GM18873 (cell line): ENCODE data around the gene MYLK.
"Not testable (repeated sequence)": the region's sequence is repeated elsewhere in the genome, so short reads cannot be mapped to it uniquely, and the experiment has no call there.

Experiments used
- ATAC-seq: cut with Tn5 transposase; IDR thresholded peaks from one replicate; pipeline ENCODE4 v1.9.1; 2021; ENCODE audit warnings: mild to moderate bottlenecking, moderate library complexity, moderate number of reproducible peaks; ENCODE audit not compliant: unreplicated experiment, low FRiP score

The MYLK gene

DNA sequence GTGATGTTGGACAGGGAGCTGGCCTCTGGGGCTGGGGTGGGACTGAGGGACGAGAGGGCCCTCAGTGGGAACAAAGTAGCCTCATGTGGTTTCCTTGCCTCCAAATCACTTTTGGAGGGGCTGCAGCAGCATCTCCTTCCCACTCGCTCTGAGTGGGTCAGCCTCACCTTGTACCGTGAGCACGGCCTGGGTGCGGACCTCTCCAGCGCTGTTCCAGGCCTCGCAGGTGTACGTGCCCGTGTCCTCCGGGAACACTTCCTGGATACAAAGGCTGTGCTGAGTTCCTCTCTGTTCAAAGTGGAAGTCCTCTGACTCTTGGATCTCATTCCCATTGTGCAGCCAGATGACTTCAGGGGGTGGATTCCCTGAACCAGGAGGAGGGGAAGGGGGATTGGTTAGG, 175.6 kb downstream of the MYLK start:
- no peak for ATAC-seq

GRCh38 chr3:123707641-123708040, 176.5 kb downstream of the MYLK start:
- ATAC-seq, result not testable (repeated sequence)

DNA sequence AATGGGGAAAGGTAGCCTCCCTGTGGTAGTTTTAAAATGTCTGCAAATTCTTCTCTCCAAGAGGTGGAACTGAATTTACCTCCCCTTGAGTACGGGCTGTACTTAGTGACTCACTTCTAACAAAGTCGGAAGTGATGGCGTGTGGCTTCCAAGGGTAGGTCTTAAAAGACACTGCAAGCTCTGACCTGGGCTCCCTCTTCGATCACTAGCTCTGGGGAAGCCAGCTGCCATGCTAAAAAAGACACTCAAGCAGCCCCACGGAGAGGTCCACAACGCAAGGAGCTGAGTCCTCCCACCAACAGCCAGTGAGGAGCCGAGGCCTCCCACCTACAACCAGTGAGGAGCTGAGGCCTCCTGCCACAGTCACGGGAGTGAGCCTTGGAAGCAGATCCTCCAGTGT, 177.3 kb downstream of the MYLK start:
- no peak for ATAC-seq

GRCh38 chr3:123705488-123706285, 178.4 kb downstream of the MYLK start:
- no peak for ATAC-seq

DNA sequence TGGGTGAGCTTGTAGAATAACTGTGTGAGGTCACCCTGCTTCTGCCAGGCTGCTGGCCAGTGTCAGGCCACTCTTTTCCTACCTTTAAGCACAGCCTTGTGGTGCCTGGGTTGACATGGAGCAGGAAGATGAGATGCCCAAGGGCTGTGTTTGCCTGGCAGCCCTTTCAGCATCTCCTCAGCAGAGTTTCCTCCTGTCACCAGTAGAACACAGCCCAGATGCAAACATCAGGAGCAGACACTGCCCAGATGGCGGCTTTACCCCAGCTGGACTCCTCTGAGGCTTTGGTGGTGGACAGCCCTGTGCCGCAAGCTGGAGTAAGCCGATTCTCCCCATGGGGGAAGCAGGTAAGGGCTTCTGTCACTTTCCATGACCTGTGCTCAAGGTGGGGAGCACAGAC, 180.5 kb downstream of the MYLK start:
- not testable (repeated sequence) for ATAC-seq

DNA sequence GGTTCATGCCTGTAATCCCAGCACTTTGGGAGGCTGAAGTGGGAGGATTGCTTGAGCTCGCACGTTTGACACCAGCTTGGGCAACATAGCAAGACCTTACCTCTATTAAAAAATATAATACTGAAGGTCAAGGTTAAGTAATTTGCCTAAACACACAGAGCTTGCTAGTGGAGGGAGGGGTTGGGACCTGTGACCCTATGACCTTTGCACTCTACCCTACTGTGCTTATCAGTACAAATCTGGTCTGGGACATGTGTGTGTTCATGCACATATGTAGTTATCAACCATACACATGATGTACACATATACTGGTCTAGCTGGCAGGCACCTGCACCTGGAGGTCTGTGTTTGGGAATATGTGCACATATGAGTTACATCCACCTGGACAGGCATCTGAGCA, 181.4 kb downstream of the MYLK start:
- no peak for ATAC-seq

GRCh38 chr3:123702057-123702456, 182.1 kb downstream of the MYLK start:
- not testable (repeated sequence) for ATAC-seq

DNA sequence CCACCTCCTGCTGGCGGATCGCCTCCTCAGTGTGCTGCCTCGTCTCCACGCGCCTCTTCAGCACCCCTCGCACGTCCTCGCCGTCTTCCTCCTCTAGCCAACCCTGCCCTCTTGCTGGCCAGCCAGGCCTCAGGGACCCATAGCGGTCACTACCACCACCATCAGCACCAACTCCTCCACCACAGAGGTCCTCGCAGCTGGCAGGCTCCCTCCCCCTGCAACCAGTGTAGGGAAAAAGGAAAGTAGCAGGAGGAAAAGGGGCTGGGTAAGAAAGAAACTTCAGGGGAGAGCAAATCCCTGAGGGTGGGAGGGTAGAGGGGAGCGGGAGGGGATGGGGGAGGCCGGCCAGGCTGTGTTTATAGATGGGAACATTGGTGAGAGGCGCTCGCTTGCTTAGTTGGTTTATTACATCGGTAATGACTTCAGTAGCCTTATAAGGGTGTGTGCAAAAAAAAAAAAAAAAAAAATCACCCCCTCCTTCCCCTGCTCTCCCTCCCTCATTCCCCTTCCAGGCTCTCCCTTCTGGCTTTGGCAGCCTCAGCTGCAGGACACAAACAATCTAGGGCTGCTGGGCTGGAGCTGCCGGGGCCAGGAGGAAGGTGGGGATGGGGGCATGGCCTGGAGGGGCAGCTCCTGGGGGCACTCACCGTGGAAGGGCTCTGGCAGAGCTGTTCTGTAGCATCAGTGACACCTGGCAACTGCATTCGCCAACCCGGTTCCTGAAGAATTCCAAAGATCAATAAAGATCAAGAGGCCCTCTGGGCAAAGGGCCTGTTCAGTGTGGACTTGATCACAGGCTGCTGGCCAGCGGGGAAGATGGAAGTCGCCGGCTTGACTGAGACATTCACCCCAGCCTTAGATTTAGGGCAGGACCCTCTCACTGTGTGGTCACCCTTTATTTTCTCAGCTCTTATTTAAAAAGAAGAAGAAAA, 183.1 kb downstream of the MYLK start:
- no peak for ATAC-seq

DNA sequence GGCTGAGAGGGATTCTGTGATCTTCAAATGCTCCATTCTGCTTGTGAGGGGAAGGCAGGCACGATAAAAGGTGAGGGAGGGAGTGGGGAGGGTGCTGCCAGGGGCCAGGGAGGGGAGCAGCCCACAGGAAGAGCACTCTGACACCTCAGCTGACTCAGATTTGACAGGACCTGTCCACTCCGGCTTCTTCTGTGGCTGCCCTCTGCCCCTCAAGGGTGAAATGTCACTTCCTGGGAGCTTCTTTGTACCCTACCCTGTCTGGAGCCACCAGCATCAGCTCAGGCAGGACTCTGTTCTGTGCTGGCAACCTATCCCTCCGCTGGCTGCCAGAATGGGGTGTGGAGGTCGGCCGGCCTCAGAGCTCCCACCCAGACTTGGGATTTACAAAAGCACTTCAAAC, 185.3 kb downstream of the MYLK start:
- ATAC-seq, result no peak

- no peak for ATAC-seq
These were observed 187.3 kb downstream of the MYLK start for GRCh38 chr3:123696808-123697207.

GRCh38 chr3:123695731-123696640, 188.1 kb downstream of the MYLK start:
- ATAC-seq, result no peak

GRCh38 chr3:123695152-123695551, 189.0 kb downstream of the MYLK start:
- ATAC-seq, result no peak

DNA sequence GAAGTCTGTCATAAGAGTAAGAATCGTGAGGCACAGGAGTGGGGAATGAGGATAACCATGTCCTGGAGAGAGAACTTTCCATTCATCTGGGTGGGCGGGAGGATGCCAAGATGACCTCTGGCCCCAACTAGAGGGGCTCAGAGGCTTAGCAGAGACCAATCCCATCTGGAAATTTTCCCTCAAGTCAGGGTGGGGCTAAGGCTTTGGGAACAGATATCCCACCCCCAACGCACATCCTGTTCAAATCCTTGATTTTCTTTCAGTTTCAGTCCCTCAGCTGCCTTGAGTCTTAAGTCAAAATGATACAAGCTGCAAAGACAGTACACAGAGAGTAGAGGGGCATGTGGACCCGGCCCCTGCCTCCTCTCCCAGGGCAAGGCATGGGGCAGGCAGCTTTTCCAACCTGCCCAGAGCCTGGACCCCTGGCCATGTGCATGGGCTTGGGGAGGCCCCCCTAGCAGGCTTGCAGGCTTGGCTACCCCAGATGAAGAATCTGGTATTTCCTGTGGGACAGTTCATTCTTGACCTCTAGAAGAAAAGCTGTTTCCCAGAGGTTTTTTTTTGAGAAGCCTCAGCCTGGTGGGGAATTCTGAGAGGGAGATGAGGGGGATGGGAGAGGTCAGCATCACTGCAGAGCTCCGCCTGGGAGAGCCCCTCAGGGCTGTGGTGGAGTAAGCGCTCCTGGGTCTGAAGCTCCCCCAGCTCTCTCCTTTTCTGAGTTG, 189.6 kb downstream of the MYLK start:
- ATAC-seq, result no peak

GRCh38 chr3:123693584-123694190, 190.4 kb downstream of the MYLK start:
- ATAC-seq, result no peak

DNA sequence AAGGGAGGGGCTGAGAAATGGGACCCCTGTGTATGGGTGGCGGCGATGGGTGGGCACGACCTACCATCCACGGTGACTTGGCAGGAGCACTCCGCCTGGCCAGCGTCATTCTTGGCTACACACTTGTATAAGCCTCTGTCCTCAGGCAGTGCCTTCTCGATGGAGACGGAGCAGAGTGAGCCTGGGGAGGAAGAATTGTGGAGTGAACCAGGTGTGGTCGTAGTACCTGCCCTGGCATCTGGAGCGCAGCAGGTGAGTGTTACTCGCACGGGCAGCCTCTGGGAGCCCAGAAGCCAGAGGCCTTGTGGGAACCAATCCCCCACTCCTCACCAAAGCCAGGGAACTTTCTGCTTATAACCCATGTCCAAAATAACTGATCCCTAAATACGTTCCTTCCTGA, 191.5 kb downstream of the MYLK start:
- no peak for ATAC-seq

DNA sequence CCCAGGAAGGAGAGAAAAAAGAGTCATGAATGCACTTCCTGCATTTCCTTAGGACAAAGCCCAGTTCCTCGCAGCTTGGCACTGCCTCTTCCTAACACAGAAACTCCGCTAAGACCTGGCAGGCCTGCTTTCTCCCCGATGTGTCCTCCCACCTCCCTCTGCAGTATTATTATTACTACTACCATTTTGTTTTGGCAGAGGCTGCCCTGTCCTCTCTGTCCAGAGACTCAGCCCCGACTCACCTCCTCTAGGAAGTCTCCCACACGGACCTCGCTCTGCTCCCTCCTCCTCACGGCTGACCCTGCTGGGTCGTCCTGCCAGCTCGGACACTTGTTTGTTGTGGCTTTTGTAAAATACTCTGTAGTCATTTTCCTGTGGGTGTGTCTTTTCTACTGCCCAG, 192.1 kb downstream of the MYLK start:
- no peak for ATAC-seq

DNA sequence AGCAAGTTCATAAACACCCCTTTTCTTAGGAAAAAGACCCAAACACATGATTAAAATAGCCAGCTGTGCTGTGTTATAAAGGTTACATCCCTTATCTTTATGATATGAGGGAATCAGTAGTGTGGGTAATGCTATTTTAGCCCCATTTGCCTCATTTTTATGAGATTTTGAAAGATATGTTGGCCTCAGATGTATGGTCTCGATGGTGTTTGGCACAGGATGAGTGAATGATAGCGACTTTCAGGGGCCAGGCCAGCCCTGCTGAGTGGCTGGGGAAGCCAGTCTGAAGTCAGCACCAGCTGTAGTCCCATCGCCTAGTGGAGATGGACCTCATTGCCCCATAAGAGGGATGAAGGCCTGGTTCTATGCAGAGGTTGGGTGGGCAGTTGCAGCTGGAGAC, 194.3 kb downstream of the MYLK start:
- ATAC-seq, result no peak

GRCh38 chr3:123688241-123688747, 195.8 kb downstream of the MYLK start:
- no peak for ATAC-seq

- no peak for ATAC-seq
These were observed 196.8 kb downstream of the MYLK start for GRCh38 chr3:123687286-123687685.
